OCI-LY3 (cell line): Measurements from ENCODE around the gene PDCL3.

Source experiments
- H2AFZ ChIP-seq: fragments of 200-600, 300-600 bp; shearing (Covaris generic); 2 replicates; pipeline ENCODE4 v1.6.0; 2014; ENCODE audit warnings: antibody characterized with exemption, low read depth, low read length
- H3K27ac ChIP-seq: fragments of 200-600, 300-600 bp; sonication (generic); 2 replicates; pipeline ENCODE4 v1.5.1; 2014; ENCODE audit warnings: mild to moderate bottlenecking, low read length, moderate library complexity, mixed read lengths
- H3K27me3 ChIP-seq: fragments of 200-600, 300-600 bp; sonication (generic); 2 replicates; pipeline ENCODE4 v1.6.1; 2014; ENCODE audit warnings: low read depth, low read length, mixed read lengths
- H3K36me3 ChIP-seq: fragments of 200-600, 300-600 bp; sonication (generic); replicated peaks from 2 replicates; pipeline ENCODE3; 2014; ENCODE audit warnings: low read depth, low read length, mixed read lengths
- H3K4me1 ChIP-seq: fragments of 300-600, 200-600 bp; sonication (generic); 2 replicates; pipeline ENCODE4 v1.6.1; 2014; ENCODE audit warnings: low read length, mixed read lengths
- H3K4me2 ChIP-seq: fragments of 200-600, 300-600 bp; sonication (generic); 2 replicates; pipeline ENCODE4 v1.6.1; 2014; ENCODE audit warnings: low read length, mixed read lengths
- H3K4me3 ChIP-seq: fragments of 300-600, 200-600 bp; sonication (generic); 2 replicates; pipeline ENCODE4 v1.5.1; 2014; ENCODE audit warnings: antibody characterized with exemption, mild to moderate bottlenecking, low read length, moderate library complexity
- H3K79me2 ChIP-seq: fragments of 300-600, 200-600 bp; shearing (Covaris generic); 2 replicates; pipeline ENCODE4 v1.6.1; 2014; ENCODE audit warnings: mild to moderate bottlenecking, low read length, mixed read lengths
- H3K9ac ChIP-seq: fragments of 300-600, 200-600 bp; shearing (Covaris generic); 2 replicates; pipeline ENCODE4 v1.6.0; 2014; ENCODE audit warnings: mild to moderate bottlenecking, low read length, moderate library complexity
- H3K9me3 ChIP-seq: fragments of 200-600, 300-600 bp; shearing (Covaris generic); 2 replicates; pipeline ENCODE4 v1.6.1; 2014; ENCODE audit warnings: low read length, mixed read lengths; ENCODE audit not compliant: insufficient read depth
- H4K20me1 ChIP-seq: fragments of 200-600, 300-600 bp; sonication (generic); 2 replicates; pipeline ENCODE4 v1.6.1; 2016; ENCODE audit warnings: low read length, mixed read lengths; ENCODE audit not compliant: insufficient read depth
- EZH2phosphoT487 ChIP-seq: fragments of 200-600 bp; shearing (Covaris generic); IDR thresholded peaks from 2 replicates; pipeline ENCODE4 v1.6.1; 2018; ENCODE audit warnings: antibody characterized with exemption, mixed run types, low read depth
- TF ChIP-seq, protein P1 (sequence below): fragments of 200-600, 300-600 bp; sonication (generic); IDR thresholded peaks from 2 replicates; pipeline ENCODE4 v1.5.1; 2014; ENCODE audit warnings: antibody characterized with exemption, low read length, low read depth

PDCL3 gene

DNA sequence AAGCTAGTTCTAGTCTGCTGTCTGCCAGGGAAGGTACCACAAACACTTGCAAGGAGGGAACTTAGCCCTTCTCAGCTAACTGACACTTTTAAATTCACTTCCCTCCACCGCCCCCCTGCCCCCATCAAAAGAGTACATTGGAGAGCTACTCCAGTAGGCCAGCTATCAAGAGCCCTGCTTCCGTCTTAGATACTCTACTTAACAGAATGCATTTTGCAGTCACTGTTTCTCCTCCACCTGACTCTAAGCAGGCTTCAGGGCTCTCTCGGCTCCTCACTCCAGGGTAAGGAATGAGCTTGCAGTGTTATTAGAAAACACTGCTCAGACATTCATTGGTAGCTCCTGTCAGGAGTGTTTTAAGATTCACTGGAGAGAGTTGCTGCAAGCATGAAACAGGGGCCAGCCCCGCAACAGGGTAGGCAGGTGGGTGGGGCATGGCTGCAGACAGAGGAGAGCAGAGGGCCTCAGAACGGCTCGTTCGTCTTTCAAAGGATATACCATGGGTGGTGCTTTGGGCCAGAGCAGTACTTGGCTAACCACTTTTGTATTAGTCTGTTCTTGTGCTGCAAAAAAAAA, 35.3 kb upstream of the PDCL3 start:
- Histone ChIP-seq H3K4me1 (no peaks in the 10 kb centered on the region), H3K79me2 (no peaks in the 10 kb centered on the region), H2AFZ (no peak overlapping the region), H3K36me3 (no peaks in the 10 kb centered on the region), H3K4me2 (no peak overlapping the region), H3K27me3 (no peaks in the 10 kb centered on the region), H3K4me3 (no peak overlapping the region), H3K9me3 (no peaks in the 10 kb centered on the region), H3K9ac (no peak overlapping the region), H4K20me1 (no peaks in the 10 kb centered on the region), H3K27ac (no peak overlapping the region)
- TF ChIP-seq, protein P1, sequence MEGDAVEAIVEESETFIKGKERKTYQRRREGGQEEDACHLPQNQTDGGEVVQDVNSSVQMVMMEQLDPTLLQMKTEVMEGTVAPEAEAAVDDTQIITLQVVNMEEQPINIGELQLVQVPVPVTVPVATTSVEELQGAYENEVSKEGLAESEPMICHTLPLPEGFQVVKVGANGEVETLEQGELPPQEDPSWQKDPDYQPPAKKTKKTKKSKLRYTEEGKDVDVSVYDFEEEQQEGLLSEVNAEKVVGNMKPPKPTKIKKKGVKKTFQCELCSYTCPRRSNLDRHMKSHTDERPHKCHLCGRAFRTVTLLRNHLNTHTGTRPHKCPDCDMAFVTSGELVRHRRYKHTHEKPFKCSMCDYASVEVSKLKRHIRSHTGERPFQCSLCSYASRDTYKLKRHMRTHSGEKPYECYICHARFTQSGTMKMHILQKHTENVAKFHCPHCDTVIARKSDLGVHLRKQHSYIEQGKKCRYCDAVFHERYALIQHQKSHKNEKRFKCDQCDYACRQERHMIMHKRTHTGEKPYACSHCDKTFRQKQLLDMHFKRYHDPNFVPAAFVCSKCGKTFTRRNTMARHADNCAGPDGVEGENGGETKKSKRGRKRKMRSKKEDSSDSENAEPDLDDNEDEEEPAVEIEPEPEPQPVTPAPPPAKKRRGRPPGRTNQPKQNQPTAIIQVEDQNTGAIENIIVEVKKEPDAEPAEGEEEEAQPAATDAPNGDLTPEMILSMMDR, result no peak
- no peak for TF ChIP-seq EZH2phosphoT487

DNA sequence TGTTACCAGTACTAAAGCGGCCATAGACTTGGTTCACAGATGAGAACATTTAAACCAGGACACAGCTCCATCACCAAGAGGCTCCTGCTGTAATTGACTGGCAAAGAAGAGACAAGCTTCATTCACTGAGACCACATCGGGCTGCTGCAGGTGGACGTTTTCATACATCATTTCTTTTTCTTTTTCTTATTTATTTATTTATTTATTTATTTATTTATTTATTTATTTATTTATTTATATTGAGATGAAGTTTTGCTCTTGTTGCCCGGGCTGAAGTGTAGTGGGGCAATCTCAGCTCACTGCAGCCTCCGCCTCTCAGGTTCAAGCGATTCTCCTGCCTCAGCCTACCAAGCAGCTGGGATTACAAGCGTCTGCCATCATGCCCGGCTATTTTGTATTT, 33.6 kb upstream of the PDCL3 start:
- TF ChIP-seq EZH2phosphoT487, result no peak
- TF ChIP-seq, protein P1, result no peak
- Histone ChIP-seq H3K27ac (no peak overlapping the region), H3K4me2 (no peak overlapping the region), H3K4me3 (no peak overlapping the region), H3K36me3 (no peaks in the 10 kb centered on the region), H3K27me3 (no peaks in the 10 kb centered on the region), H4K20me1 (no peaks in the 10 kb centered on the region), H2AFZ (no peak overlapping the region), H3K9me3 (no peaks in the 10 kb centered on the region), H3K4me1 (no peaks in the 10 kb centered on the region), H3K9ac (no peak overlapping the region), H3K79me2 (no peaks in the 10 kb centered on the region)

DNA sequence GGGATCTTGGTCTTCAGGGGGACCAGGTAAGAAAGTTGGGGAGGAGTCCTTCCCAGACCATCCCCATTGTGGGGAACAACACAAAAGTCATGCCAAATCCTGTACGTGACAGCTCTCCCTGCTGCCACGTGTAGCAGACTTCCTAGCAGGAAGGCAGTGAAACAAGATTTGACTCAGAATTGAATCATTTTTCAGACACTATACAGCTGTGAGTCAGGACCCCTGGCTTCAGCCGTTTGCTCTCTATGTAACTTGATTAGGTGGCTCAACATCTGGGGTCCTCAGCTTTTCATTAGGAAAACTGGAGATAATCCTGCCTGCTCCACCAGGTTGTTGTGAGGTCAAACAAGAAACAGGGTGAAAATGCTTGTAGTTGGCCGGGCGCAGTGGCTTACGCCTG, 32.9 kb upstream of the PDCL3 start:
- Histone ChIP-seq H3K27ac (no peak overlapping the region), H3K27me3 (no peaks in the 10 kb centered on the region), H3K9me3 (no peaks in the 10 kb centered on the region), H3K9ac (no peak overlapping the region), H3K4me3 (no peak overlapping the region), H3K4me1 (no peaks in the 10 kb centered on the region), H3K4me2 (no peak overlapping the region), H3K36me3 (no peaks in the 10 kb centered on the region), H4K20me1 (no peaks in the 10 kb centered on the region), H3K79me2 (no peaks in the 10 kb centered on the region), H2AFZ (no peak overlapping the region)
- TF ChIP-seq, protein P1, result no peak
- no peak for TF ChIP-seq EZH2phosphoT487

DNA sequence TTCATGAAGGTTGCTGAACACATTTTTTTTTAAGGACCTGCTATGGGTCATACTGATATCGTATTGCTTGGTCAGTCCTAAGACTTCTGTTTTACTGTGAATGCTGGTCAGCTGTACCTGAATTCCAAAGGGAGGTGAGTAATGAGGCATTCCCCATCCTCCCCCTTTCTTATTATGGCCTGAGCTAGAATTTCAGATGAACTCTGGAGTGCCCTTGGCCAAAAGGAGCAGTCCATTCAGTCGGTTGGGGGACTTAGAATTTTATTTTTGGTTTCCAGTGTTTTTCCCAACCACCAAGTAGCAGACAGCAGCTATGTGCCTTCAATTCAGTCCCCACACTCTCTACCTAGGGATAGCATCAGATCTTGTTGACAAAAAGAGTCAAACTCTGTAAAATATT, 26.9 kb upstream of the PDCL3 start:
- H3K4me1 ChIP-seq, result no peaks in the 10 kb centered on the region
- no peak overlapping the region for H3K9ac ChIP-seq
- no peak overlapping the region for H3K27ac ChIP-seq
- H2AFZ ChIP-seq, result no peak overlapping the region
- H3K9me3 ChIP-seq, result no peaks in the 10 kb centered on the region
- no peaks in the 10 kb centered on the region for H3K27me3 ChIP-seq
- H3K4me2 ChIP-seq, result no peak overlapping the region
- H4K20me1 ChIP-seq, result no peaks in the 10 kb centered on the region
- TF ChIP-seq EZH2phosphoT487, result no peak
- TF ChIP-seq, protein P1, result no peak
- H3K79me2 ChIP-seq, result no peaks in the 10 kb centered on the region
- H3K4me3 ChIP-seq, result no peak overlapping the region
- no peaks in the 10 kb centered on the region for H3K36me3 ChIP-seq
